ENCODE results near the gene PPP1R14C. TPM values are rescaled to one million over a fixed set of nuclear protein-coding genes. Genes with fewer than 3 reads are reported as not detected.
"Not testable (repeated sequence)": the region's sequence is repeated elsewhere in the genome, so short reads cannot be mapped to it uniquely, and the experiment has no call there.

The PPP1R14C gene
- polyA plus RNA-seq, 5 donors, result 11.4 to 29.8 (median 18.2) TPM

- no peak for DNase-seq
Measured at GRCh38 chr6:150165020-150165702, 22.3 kb downstream of the PPP1R14C start.

GRCh38 chr6:150167479-150167873 is 24.6 kb downstream of the PPP1R14C start:
- DNase-seq, result no peak

GRCh38 chr6:150169181-150169580 is 26.3 kb downstream of the PPP1R14C start:
- no peak for DNase-seq

GRCh38 chr6:150169609-150170008 is 26.8 kb downstream of the PPP1R14C start:
- no peak for DNase-seq

GRCh38 chr6:150172929-150173328 is 30.1 kb downstream of the PPP1R14C start:
- DNase-seq, result no peak

GRCh38 chr6:150175586-150176151 is 32.8 kb downstream of the PPP1R14C start:
- DNase-seq, result no peak

GRCh38 chr6:150176152-150176551 is 33.3 kb downstream of the PPP1R14C start:
- DNase-seq, result no peak

- DNase-seq, result no peak
Measured at GRCh38 chr6:150176659-150177058, 33.8 kb downstream of the PPP1R14C start.

GRCh38 chr6:150177259-150177951 is 34.6 kb downstream of the PPP1R14C start:
- no peak for DNase-seq

GRCh38 chr6:150177952-150178520 is 35.2 kb downstream of the PPP1R14C start:
- no peak for DNase-seq

- no peak for DNase-seq
Measured at GRCh38 chr6:150179030-150179429, 36.2 kb downstream of the PPP1R14C start.

GRCh38 chr6:150179907-150180424 is 37.1 kb downstream of the PPP1R14C start:
- not testable (repeated sequence) for DNase-seq

GRCh38 chr6:150180517-150180916 is 37.7 kb downstream of the PPP1R14C start:
- no peak for DNase-seq

GRCh38 chr6:150182460-150183078 is 39.7 kb downstream of the PPP1R14C start:
- no peak for DNase-seq

- no peak for DNase-seq
Measured at GRCh38 chr6:150183105-150183504, 40.3 kb downstream of the PPP1R14C start.

GRCh38 chr6:150183966-150184365 is 41.1 kb downstream of the PPP1R14C start:
- DNase-seq, result no peak

GRCh38 chr6:150184850-150185731 is 42.2 kb downstream of the PPP1R14C start:
- no peak for DNase-seq

- no peak for DNase-seq
Measured at GRCh38 chr6:150185732-150186117, 42.9 kb downstream of the PPP1R14C start.

GRCh38 chr6:150186129-150186898 is 43.5 kb downstream of the PPP1R14C start:
- no peak for DNase-seq

GRCh38 chr6:150187433-150187832 is 44.6 kb downstream of the PPP1R14C start:
- not testable (repeated sequence) for DNase-seq

Measured in right lung (tissue), 5 donors.